Fibroblast of upper back skin (primary cell): Measurements from ENCODE around the gene DACT2.

Experiments used
- DNase-seq: peaks from one replicate; pipeline ENCODE4 v3.0.0-alpha.2; 2013

Gene DACT2

DNA sequence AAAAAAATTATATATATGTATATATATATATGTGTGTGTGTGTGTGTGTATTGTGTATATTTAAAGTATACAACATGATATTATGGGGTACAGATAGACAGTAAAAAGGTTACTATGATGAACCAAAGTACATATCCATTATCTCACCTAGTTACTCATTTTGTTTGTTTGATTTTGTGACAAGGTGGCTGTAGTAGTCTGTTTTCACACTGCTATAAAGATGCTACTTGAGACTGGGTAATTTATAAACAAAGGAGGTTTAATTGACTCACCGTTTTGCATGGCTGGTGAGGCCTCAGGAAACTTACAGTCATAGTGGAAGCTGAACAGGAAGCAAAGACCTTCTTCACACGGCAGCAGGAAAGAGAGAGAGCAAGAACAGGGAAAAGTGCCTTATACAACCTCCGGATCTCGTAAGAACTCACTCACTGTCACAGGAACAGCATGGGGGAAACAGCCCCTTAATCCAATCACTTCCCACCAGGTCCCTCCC is 30.2 kb upstream of the DACT2 start:
- no peak for DNase-seq

DNA sequence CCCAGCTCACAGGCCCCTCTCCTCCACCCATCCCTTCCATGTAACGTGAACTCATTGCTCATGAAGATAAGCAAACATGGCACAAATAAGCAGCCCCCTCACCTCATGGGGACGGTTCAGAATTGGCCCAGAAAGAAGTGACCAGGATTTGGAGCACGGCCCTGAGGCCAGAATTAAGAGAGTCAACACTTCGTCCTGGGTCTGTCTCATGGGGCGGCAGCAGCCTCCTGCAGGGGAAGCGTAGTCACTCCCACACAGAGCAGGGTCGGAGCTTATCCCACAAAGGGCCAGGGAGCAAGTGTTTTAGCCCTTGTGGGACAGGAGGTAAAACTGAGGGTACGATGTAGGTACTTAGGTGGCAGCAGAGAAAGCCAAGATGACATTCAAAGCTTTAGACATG is 28.6 kb upstream of the DACT2 start:
- DNase-seq: no peak

GRCh38 chr6:168347615-168348014 is 28.0 kb upstream of the DACT2 start:
- no peak for DNase-seq

DNA sequence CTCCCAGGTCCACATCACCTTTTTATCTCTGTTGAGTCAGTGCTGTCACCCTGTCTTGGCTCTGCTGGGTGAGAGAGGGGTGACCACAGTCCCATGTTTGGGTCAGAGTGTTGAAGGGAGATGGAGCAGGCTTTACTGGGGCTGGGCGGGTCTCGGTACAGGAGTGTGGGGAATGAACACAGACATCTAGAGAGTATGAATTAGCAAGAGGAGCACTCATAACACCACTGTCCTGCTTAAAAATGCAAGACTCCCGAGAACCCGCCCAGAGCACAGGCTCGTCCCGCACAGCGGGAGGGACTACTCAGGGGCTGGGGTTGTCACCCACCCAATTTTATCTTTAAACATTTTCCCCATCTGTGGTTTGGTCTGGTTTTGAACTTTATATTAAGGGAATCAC is 27.5 kb upstream of the DACT2 start:
- no peak for DNase-seq

DNA sequence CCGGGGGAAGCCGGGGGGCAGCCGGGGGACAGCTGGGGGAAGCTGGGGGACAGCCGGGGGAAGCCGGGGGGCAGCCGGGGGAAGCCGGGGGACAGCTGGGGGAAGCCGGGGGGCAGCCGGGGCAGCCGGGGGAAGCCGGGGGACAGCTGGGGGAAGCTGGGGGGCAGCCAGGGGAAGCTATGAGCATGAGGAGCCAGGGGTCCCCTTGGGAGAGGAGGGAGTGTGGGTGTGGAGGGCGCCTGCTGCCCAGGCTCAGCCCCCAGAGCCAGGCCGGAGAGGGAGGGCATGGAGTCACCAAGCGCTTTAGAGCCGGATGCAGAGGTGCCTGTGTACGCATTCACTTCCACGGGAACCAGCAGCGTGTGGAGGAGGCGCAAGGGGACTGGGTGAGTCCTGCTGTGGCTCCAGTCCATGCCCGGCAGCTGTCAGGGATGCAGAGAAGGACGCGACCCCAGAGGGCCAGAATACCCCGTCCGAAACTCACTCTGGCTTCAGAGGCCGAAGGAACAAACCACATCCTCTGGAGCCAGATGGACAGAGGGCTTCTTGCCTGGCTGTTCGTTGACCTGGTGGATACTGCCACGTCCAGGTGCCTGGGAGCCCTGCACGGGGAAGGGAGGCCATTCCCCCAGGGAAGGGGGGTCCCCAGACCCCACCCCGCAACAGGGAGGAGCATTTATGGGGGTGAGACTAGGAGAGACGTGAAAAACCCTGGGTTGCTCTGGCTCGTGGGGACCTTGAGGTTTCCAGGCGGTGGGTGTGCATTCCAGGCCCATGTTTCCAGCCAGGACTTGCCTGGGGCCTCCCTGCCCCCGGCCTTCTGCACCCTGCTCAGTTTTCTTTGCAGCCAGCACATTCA is 26.5 kb upstream of the DACT2 start:
- DNase-seq: no peak

DNA sequence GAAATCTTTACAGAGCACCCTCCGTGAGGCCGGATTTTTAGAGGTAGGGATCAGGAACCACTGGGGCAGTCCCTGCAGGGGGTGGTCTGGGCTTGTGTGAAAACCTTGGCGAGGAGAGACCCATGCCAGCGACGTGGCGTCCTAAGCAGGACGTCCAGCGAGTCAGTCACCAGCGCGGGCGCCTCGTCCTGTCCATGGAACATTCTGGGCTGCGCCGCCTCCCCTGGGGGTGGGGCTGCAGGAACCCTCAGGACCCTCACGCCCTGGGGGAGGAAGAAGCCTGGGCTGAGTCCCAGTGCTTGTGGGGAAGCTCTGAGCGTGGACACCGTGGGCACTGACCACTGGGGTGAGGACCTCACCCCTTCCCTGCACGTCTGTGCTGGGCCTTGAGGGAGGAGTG is 25.7 kb upstream of the DACT2 start:
- no peak for DNase-seq

GRCh38 chr6:168344338-168344737 is 24.8 kb upstream of the DACT2 start:
- DNase-seq: no peak

- no peak for DNase-seq
Measured at GRCh38 chr6:168343239-168344150, 23.9 kb upstream of the DACT2 start.

GRCh38 chr6:168342636-168343035 is 23.1 kb upstream of the DACT2 start:
- DNase-seq: no peak

GRCh38 chr6:168341280-168341900 is 21.8 kb upstream of the DACT2 start:
- no peak for DNase-seq

GRCh38 chr6:168340819-168341218 is 21.2 kb upstream of the DACT2 start:
- no peak for DNase-seq

DNA sequence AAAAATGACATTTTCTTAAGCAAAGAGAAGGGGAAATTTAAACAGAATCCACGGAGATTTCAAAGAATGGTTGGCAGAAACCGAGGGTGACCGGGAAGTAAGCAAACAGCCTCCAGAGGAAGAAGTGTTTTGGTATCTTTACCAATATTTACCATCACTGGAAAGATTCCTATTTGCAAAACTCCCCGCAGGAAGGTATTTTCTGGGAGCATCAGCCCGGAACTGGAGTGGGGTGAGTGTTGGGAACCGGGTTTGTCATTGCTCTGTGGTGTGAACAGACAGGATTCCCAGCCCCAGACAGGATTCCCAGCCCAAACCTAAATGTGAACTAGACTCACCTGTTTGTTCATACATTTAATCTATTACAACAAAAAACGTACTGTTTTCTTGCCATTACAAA is 19.2 kb upstream of the DACT2 start:
- no peak for DNase-seq

GRCh38 chr6:168336967-168337366 is 17.4 kb upstream of the DACT2 start:
- no peak for DNase-seq

DNA sequence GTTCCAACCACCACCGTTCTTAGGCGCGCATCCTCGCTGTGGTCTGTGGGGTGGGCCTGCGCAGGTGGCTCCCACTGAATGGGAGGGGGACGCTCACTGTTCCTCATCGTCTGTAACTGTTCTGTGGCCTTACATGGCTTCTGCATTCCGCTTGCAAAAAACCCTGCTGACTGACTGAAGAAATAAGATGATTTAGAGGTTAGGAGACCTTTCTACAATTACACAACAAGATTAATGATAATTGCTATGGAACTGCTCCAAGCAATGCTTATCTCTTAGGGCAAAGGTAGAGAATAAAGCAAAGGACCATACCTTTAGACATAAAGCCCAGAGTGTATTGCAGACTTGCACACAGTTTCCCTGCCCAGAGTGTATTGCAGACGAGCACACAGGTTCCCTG is 14.4 kb upstream of the DACT2 start:
- no peak for DNase-seq

DNA sequence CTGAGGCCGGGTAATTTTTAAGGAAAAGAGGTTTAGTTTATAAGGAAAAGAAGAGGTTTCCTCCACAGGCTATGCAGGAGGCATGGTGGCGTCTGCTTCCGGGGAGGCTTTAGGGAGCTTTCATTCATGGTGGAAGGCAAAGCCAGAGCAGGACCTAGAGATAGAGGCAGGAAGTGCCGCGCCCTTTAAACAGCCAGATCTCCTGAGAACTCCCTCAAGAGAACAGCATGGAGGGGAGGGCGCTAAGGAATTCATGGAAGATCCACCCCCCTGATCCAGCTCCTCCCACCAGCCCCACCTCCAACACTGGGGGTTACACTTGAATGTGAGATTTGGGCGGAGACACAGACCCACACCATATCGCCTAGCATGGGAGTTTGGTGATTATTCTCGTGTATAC is 13.9 kb upstream of the DACT2 start:
- DNase-seq: no peak

DNA sequence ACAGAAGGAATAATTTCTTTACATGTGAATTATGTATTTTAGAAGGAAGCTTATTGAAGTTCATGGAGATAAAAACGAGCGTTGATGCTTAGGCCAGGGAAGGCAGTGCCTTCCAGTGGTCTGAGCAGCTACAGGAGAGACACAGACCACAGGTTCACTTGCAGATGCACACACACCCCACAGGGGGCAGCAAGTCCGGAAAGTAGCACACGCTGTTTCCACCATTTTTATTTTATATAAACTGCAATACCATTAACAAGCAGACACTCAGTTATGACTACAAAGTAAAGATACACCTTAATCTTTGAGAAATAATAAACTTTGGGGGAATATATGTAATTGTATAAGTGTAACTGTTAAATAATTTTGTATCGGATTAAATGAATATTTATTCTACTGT is 13.5 kb upstream of the DACT2 start:
- DNase-seq: no peak

GRCh38 chr6:168332020-168332419 is 12.4 kb upstream of the DACT2 start:
- DNase-seq: no peak

GRCh38 chr6:168331058-168331457 is 11.5 kb upstream of the DACT2 start:
- no peak for DNase-seq

DNA sequence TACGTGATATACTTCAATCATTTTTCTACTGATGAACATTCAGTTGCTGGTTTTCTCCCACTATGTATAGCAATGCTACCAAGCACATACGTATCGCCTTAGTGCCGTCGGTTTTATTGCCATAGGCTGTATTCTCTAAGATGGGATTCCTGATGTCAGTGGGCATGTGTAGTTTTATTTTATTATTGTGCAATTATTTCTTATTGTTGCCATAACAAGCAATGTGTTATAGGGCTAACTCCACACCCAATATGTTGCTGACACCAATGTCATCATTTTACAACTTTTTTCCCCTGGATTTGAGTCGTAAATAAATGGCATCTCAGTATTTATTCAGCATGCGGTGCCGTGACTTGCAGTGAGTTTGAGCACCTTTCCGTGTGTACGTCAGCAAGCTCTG is 10.8 kb upstream of the DACT2 start:
- no peak for DNase-seq

GRCh38 chr6:168328086-168328485 is 8.5 kb upstream of the DACT2 start:
- no peak for DNase-seq

DNA sequence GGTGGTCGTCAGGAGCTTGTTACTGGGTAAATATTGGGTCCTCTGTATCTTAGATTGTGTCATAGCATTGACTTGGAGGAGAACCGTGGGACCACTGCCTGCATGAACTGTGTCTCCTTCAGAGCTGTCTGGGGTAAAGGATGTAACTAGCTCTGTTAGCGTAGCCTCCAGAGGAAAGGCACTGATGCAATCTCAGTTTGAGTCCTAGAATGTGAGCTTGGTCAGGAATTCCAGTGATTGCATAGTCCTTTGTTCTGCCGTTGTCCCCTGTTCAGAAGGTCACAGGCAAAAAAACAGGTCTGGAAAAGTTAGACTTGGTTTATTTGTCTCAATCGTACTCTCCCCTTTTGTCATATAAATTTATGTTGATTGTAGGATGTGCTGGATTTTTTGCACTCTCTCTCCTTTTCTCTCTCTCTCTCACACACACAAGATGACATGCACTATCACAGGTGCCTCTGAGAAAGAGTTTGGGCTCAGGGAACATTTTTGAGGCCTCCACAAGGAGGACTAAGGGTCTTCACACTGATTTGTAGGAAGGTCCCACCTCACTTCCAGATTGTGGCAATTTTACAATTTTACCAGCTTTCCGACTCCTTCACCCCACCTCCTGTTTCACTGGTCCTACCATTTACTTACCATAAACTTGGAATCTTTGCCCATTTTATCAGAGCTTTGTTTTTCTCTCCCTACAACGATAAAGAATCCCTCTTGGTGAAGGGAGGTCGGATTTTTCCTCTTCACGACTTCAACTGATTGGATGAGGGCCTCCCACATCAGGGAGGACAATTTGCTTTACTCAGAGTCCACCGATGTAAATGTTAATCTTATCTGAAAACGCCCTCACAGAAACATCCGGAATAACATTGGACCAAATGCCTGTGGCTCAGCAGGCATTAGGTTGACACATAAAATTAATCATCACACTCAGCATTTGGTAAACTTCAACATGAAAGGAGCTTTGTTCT is 7.0 kb upstream of the DACT2 start:
- DNase-seq: no peak

DNA sequence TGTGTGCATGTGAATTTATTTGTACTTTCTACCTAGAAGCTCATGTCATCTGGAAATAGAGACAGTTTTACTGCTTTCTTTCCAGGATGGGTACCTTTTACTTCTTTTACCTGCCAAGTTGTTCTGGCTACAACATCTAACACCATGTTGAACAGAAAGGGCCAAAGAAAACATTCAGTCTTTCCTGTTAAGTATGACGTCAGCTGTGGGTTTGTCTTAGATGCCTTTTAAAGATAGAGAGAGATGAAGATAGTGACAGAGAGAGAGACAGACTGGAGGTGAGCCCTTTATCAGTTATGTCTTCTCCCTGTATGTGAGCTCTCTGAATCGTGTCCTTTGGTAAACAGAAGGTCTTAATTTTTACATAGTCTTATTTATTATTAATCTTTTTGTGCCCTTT is 3.4 kb upstream of the DACT2 start:
- DNase-seq: no peak
